ENCODE measurements around the gene TIMD4. TPM values are rescaled to one million over a fixed set of nuclear protein-coding genes. Genes with fewer than 3 reads are reported as not detected.

Gene TIMD4
- total RNA-seq, 4 donors from 2014 or later: 1.0 TPM; not detected in 3

GRCh38 chr5:156913719-156914370 is 49.2 kb downstream of the TIMD4 start:
- Histone ChIP-seq H3K4me3 (no peak overlapping the region), H3K4me1 (no peaks in the 10 kb centered on the region), H3K9me3 (no peaks in the 10 kb centered on the region), H3K27me3 (no peaks in the 10 kb centered on the region), H3K36me3 (no peaks in the 10 kb centered on the region), H3K27ac (no peak overlapping the region)
- DNase-seq: no peak
- TF ChIP-seq CTCF (IDR thresholded peaks at IDR 0.05) (no peak), POLR2A (IDR thresholded peaks at IDR 0.05) (no peak)
- intact Hi-C loops (cut with DNase I; ENCODE audit: low total_unique reads): no loop called here

- Histone ChIP-seq H3K4me1 (no peaks in the 10 kb centered on the region), H3K36me3 (no peaks in the 10 kb centered on the region), H3K9me3 (no peaks in the 10 kb centered on the region), H3K27me3 (no peaks in the 10 kb centered on the region), H3K4me3 (no peak overlapping the region), H3K27ac (no peak overlapping the region)
- intact Hi-C loops (cut with DNase I; ENCODE audit: low total_unique reads): no loop called here
- no peak for TF ChIP-seq CTCF (IDR thresholded peaks at IDR 0.05)
- DNase-seq: no peak
These were observed 49.7 kb downstream of the TIMD4 start for GRCh38 chr5:156913355-156913718.

GRCh38 chr5:156912869-156913268 is 50.2 kb downstream of the TIMD4 start:
- H3K4me3 ChIP-seq: no peak overlapping the region
- no peaks in the 10 kb centered on the region for H3K36me3 ChIP-seq
- DNase-seq: no peak

GRCh38 chr5:156909180-156909579 is 53.8 kb downstream of the TIMD4 start:
- no peak for DNase-seq
- no peak for TF ChIP-seq POLR2A (IDR thresholded peaks at IDR 0.05)
- TF ChIP-seq CTCF (IDR thresholded peaks at IDR 0.05): no peak
- Histone ChIP-seq H3K9me3 (no peaks in the 10 kb centered on the region), H3K4me1 (no peaks in the 10 kb centered on the region), H3K27ac (no peak overlapping the region), H3K36me3 (no peaks in the 10 kb centered on the region), H3K27me3 (no peaks in the 10 kb centered on the region), H3K4me3 (no peak overlapping the region)
- intact Hi-C loops (cut with DNase I; ENCODE audit: low total_unique reads): no loop called here

More at GRCh38 chr5:156912869-156913268, 50.2 kb downstream of the TIMD4 start:
- Histone ChIP-seq H3K4me1 (no peaks in the 10 kb centered on the region), H3K9me3 (no peaks in the 10 kb centered on the region), H3K27me3 (no peaks in the 10 kb centered on the region), H3K27ac (no peak overlapping the region)
- intact Hi-C loops (cut with DNase I; ENCODE audit: low total_unique reads): no loop called here
- TF ChIP-seq CTCF (IDR thresholded peaks at IDR 0.05) (no peak), POLR2A (IDR thresholded peaks at IDR 0.05) (no peak)

- Histone ChIP-seq H3K27me3 (no peaks in the 10 kb centered on the region), H3K9me3 (no peaks in the 10 kb centered on the region), H3K36me3 (no peaks in the 10 kb centered on the region), H3K4me3 (no peak overlapping the region), H3K27ac (no peak overlapping the region), H3K4me1 (no peaks in the 10 kb centered on the region)
- no peak for TF ChIP-seq CTCF (IDR thresholded peaks at IDR 0.05)
- no peak for TF ChIP-seq POLR2A (IDR thresholded peaks at IDR 0.05)
- intact Hi-C loops (cut with DNase I; ENCODE audit: low total_unique reads): no loop called here
- no peak for DNase-seq
These were observed 55.4 kb downstream of the TIMD4 start for GRCh38 chr5:156907667-156908066.
